22Rv1 (cell line): Measurements from ENCODE around the gene COX11.

Experiments used
- CTCF ChIP-seq: fragments of 450-650 bp; IDR thresholded peaks from 2 replicates; pipeline ENCODE4 v1.5.1; 2017; ENCODE audit warnings: mild to moderate bottlenecking
- ZFX ChIP-seq: fragments of 450-650 bp; IDR thresholded peaks from 2 replicates; pipeline ENCODE4 v1.6.1; 2017; ENCODE audit warnings: antibody characterized with exemption, borderline replicate concordance

GRCh38 chr17:54996441-54996840, 28.0 kb upstream of the COX11 start:
- TF ChIP-seq CTCF, result no peak
- no peak for TF ChIP-seq ZFX
